ENCODE data around the gene CRK. TPM values are rescaled to one million over a fixed set of nuclear protein-coding genes. Genes with fewer than 3 reads are reported as not detected.
"Not testable (repeated sequence)": the region's sequence is repeated elsewhere in the genome, so short reads cannot be mapped to it uniquely, and the experiment has no call there.

CRK gene
- polyA plus RNA-seq, 3 donors, result 15.8 to 62.3 (median 45.5) TPM

DNA sequence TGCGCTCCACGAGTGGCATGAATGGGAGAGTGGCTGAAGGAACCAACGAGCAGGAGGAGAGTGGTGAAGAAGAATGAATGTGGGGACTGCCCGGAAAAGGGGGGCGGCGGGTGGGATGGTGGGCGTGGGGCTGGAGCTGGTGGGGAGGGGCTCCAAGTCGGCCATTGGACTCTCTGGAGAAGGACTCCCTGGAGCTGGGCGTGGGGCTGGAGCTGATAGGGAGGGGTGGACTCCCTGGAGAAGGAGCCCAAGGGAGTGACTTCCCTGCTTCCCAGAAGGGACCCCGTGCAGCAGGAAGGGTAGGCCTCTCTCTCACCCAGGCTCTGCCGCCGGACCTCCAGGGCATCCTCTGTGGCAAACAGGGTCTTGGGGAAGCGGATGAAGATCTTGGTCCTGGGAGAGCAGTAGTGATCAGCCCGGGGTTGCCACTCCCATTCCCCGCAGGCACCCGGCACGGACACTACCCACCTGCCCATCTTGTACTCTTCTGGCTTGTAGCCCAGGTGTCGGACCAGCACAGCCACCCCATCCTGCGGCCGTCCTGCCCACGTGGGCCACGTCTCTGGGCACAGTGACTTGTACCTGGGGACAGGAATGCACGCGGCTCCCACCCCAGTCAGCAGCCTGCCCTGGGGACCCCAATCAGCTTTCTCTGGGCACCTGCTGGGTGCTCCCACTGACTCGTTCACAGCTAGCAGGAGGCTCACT lies 14.9 kb upstream of the CRK start:
- no peak overlapping the region for H3K27ac ChIP-seq (ENCODE audit: low read depth, low read length)
- WGBS, 3 donors, result 79 to 84% (median 84%) methylated on average over 22 to 25 of the region's 25 CpGs

DNA sequence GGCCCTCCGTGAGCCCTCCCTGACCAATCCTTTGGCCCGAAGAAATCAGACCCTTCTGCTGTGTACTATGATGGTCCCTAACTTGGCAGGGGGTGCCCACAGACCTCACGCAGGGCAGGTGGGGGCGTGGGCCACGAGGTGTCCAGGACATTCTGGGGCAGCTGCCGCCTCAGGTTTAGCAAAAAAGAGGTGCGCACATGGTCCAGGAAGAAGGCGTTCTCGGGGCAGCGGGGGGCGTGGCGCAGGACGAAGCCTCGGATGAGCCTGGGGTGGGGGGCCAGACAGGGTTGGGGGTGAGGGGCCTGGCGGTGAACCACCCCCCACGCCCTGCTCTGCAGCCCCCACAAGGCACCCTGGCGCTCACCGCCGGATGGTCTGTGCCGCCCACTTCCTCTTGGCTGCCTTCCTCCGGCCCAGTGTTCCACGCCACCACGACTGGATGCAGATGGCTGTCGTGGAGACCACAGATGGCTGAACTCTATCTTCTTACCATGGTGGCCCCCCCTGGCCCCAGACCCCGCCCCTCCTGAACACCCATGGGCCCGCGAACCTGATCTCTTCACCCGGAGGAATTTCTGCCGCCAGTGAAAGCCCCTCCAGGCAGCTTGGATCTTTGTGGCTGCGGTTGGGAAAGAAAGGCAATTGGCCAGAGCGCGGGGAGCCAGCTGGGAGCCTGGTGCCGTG lies 14.2 kb upstream of the CRK start:
- 65 to 88% (median 69%) methylated on average over 32 to 33 of the region's 33 CpGs for WGBS, 3 donors
- no peak overlapping the region for H3K27ac ChIP-seq (ENCODE audit: low read depth, low read length)

- H3K27ac ChIP-seq (ENCODE audit: low read depth, low read length), result no peak overlapping the region
- WGBS, 3 donors, result 66 to 89% (median 77%) methylated on average over 28 of the region's 28 CpGs
Observed at GRCh38 chr17:1469231-1469852, 13.3 kb upstream of the CRK start.

DNA sequence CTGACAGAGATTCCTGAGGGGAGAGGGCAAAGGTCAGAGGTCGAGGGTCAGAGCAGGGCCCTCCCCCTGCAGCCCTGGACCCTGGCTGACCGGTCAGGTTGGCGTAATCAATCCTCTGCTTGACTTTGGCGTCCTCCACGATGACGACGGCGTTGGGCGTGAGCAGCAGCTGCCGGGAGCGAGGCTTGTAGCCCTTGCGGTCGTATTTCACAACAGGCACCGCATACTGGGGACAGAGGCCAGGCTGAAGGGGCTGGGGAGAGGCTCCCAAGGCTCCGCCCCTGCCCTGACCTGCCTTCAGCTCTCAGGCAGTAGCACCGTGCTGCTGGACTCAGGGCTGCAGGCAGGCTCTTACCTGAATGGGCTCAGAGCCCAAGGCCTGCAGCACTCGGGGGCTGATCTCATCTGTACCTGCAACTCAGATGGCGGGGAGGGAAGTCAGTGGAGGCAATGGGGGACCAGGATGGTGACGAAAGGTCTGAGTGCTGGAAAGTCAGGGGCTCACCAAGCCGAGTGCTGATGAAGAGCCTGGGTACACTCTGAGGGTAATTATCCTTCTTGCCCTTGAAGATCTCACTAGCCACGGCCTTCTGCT lies 12.0 kb upstream of the CRK start:
- whole genome bisulfite sequencing, 3 donors, result 49 to 68% (median 59%) methylated on average over 17 to 21 of the region's 21 CpGs
- H3K27ac ChIP-seq (ENCODE audit: low read depth, low read length), result no peak overlapping the region

GRCh38 chr17:1467258-1467657 lies 11.2 kb upstream of the CRK start:
- WGBS, 3 donors, result 89 to 93% (median 91%) methylated on average over 14 to 16 of the region's 16 CpGs
- H3K27ac ChIP-seq (ENCODE audit: low read depth, low read length), result no peak overlapping the region

GRCh38 chr17:1464186-1464585 lies 8.2 kb upstream of the CRK start:
- no peak overlapping the region for H3K27ac ChIP-seq (ENCODE audit: low read depth, low read length)
- 66 to 85% (median 84%) methylated on average over 8 of the region's 8 CpGs for WGBS, 3 donors

GRCh38 chr17:1462164-1463112 lies 6.4 kb upstream of the CRK start:
- WGBS, 3 donors, result 67 to 73% (median 71%) methylated on average over 33 of the region's 33 CpGs
- H3K27ac ChIP-seq (ENCODE audit: low read depth, low read length), result no peak overlapping the region

- H3K27ac ChIP-seq (ENCODE audit: low read depth, low read length), result no peak overlapping the region
- 77 to 86% (median 84%) methylated on average over 15 to 18 of the region's 18 CpGs for WGBS, 3 donors
Observed at GRCh38 chr17:1461198-1461944, 5.3 kb upstream of the CRK start.

DNA sequence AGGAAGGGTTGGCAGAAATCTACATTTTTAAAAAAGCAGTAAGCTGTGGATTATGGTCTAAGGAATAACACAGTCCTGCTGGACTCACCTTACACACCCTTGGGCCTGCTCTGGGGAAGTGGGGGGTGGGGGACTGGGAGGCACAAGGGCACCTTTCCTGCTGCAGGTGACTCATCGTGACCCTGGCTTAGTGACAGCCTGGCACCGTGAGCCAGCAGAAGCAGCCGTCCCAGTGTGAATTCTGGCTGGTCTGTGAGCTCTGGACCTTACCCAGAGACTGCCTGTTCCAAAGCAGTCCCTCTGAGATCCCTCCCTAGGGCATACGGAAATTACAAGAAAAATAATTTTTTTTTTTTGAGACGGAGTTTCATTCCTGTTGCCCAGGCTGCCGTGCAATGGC lies 4.2 kb upstream of the CRK start:
- no peak overlapping the region for H3K27ac ChIP-seq (ENCODE audit: low read depth, low read length)
- WGBS, 3 donors, result 9 to 37% (median 26%) methylated on average over 6 of the region's 6 CpGs

- peak overlapping the region; percentile 90 for H3K27ac ChIP-seq (ENCODE audit: low read depth, low read length)
- 0 to 1% (median 0%) methylated on average over 26 to 31 of the region's 31 CpGs for WGBS, 3 donors
Observed at GRCh38 chr17:1455291-1455796, 688 bp downstream of the CRK start.

- WGBS, 3 donors, result 51 to 65% (median 62%) methylated on average over 9 of the region's 9 CpGs
- H3K27ac ChIP-seq (ENCODE audit: low read depth, low read length), result no peak overlapping the region
Observed at GRCh38 chr17:1454541-1454940, 1.5 kb downstream of the CRK start.

DNA sequence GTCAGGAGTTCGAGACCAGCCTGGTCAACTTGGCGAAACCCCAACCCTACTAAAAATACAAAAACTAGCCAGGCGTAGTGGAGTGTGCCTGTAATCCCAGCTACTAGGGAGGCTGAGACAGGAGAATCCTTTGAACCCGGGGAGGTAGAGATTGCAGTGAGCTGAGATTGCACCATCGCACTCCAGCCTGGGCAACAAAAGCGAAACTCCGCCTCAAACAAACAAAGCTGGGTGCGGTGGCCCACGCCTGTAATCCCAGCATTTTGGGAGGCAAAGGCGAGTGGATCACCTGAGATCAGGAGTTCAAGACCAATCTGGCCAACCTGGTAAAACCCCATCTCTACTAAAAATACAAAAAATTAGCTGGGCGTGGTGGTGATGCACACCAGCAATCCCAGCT lies 2.3 kb downstream of the CRK start:
- H3K27ac ChIP-seq (ENCODE audit: low read depth, low read length), result not testable (repeated sequence)
- 90 to 94% (median 91%) methylated on average over 11 of the region's 11 CpGs for WGBS, 3 donors

GRCh38 chr17:1452836-1453235 lies 3.2 kb downstream of the CRK start:
- WGBS, 3 donors, result 49 to 72% (median 66%) methylated on average over 5 of the region's 5 CpGs
- no peak overlapping the region for H3K27ac ChIP-seq (ENCODE audit: low read depth, low read length)

- not testable (repeated sequence) for H3K27ac ChIP-seq (ENCODE audit: low read depth, low read length)
- WGBS, 3 donors, result 96 to 98% (median 96%) methylated on average over 21 of the region's 21 CpGs
Observed at GRCh38 chr17:1450261-1450660, 5.8 kb downstream of the CRK start.

GRCh38 chr17:1449412-1449967 lies 6.5 kb downstream of the CRK start:
- H3K27ac ChIP-seq (ENCODE audit: low read depth, low read length), result no peak overlapping the region
- WGBS, 3 donors, result 85 to 90% (median 88%) methylated on average over 5 of the region's 5 CpGs

DNA sequence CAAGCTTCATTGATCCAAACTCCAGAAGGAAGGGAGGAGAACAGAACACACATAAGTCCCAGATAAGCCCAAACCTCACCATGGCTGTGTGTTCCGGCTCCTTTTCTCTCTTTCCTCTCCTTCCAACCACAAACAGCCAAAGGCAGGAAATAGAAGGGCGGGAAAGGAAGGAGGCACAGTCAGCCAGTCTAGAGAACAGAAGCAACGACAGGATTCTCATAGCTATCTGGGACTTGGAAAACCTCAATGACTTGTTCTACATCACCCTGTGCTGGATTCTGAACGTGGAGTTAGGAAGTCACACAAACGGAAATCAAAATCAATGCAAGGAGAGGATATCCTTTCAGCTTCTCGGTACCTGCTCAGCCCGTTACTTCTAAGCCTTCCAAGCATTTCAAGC lies 9.0 kb downstream of the CRK start:
- WGBS, 3 donors, result 37 to 73% (median 51%) methylated on average over 7 of the region's 7 CpGs
- no peak overlapping the region for H3K27ac ChIP-seq (ENCODE audit: low read depth, low read length)

DNA sequence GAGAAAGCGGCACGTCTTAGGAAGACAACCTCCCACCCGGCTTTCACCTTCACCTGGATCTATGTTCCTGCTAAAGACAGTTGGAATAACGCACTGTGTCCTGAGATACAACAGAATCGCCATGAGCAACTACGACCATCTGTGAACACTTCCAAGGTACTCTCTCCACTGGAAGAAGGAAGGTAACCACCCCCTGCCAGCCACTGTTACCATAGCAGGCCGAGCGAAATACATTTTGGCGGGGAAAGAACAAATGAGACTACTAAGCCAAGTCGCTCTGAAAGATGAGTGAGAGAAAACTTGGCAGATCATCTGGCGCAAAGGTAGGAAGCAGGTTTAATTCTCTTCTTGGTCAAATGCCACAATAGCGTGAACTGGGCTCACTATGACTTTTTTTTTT lies 9.8 kb downstream of the CRK start:
- H3K27ac ChIP-seq (ENCODE audit: low read depth, low read length), result no peak overlapping the region
- WGBS, 3 donors, result 86 to 93% (median 93%) methylated on average over 12 of the region's 12 CpGs
